Measurements from ENCODE around the gene IFNLR1. TPM values are rescaled to one million over a fixed set of nuclear protein-coding genes. Genes with fewer than 3 reads are reported as not detected.

Gene IFNLR1
- total RNA-seq, 2 donors from 2014 or later = 0.14 TPM; not detected in 1

DNA sequence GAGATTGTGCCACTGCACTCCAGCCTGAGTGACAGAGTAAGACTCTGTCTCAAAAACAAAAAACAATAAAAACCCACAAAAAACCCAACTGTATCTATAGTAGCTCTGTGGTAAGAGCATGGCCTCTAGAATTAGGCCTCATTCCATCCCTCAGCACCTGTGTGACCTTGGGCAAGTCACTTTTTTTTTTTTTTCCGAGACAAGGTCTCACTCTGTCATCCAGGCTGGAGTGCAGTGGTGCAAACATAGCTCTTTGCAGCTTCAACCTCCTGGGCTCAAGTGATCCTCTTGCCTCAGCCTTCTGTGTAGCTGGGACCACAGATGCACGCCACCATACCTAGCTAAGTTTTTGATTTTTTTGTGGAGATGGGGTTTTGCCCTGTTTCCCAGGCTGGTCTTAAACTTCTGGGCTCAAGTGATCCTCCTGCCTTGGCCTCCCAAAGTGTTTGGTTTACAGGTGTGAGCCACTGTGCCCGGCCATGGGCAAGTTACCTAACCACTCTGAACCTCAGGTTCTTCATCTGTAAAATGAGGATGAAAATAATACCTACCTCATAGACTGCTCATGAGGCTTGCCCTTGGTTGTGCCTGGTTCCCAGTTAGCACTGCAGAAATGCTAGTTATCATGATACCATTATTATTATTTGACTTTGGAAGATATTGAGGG lies 59.8 kb downstream of the IFNLR1 start:
- H3K27ac ChIP-seq = no peak overlapping the region
- no peaks in the 10 kb centered on the region for H3K36me3 ChIP-seq
- no peak for ATAC-seq (ENCODE audit: insufficient number of reproducible peaks, low FRiP score, low read depth)
- TF ChIP-seq, protein P1, sequence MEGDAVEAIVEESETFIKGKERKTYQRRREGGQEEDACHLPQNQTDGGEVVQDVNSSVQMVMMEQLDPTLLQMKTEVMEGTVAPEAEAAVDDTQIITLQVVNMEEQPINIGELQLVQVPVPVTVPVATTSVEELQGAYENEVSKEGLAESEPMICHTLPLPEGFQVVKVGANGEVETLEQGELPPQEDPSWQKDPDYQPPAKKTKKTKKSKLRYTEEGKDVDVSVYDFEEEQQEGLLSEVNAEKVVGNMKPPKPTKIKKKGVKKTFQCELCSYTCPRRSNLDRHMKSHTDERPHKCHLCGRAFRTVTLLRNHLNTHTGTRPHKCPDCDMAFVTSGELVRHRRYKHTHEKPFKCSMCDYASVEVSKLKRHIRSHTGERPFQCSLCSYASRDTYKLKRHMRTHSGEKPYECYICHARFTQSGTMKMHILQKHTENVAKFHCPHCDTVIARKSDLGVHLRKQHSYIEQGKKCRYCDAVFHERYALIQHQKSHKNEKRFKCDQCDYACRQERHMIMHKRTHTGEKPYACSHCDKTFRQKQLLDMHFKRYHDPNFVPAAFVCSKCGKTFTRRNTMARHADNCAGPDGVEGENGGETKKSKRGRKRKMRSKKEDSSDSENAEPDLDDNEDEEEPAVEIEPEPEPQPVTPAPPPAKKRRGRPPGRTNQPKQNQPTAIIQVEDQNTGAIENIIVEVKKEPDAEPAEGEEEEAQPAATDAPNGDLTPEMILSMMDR (IDR thresholded peaks at IDR 0.05) = no peak
- DNase-seq (ENCODE audit: low spot score) = no peak
- H3K4me3 ChIP-seq = no peak overlapping the region
- peaks cover 0 to 7% of the 10 kb centered on the region in 2 donors for H3K4me1 ChIP-seq (ENCODE audit: control insufficient read depth in 1 of 2, low read depth in 2 of 2)
- H3K9me3 ChIP-seq = peaks cover 10% of the 10 kb centered on the region
- H3K27me3 ChIP-seq (replicated peaks; ENCODE audit: insufficient read depth) = no peaks in the 10 kb centered on the region

DNA sequence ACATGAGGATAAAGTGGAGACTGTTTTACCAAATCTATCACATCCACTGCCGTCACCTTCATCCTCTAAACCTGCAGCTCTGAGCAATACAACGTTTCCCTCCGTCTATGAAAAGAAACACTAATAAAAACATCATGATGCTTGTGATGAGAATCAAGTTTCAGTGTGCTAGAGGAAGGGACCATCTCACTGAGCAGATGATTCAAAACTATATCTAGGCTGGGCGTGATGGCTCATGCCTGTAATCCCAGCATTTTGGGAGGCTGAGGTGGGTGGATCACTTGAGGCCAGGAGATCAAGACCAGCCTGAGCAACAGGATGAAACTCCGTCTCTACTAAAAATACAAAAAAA lies 60.4 kb downstream of the IFNLR1 start:
- Histone ChIP-seq H3K9me3 (peaks cover 10% of the 10 kb centered on the region), H3K4me1 (ENCODE audit: control insufficient read depth in 1 of 2, low read depth in 2 of 2) (peaks cover 0 to 7% of the 10 kb centered on the region in 2 donors), H3K27ac (no peak overlapping the region), H3K4me3 (no peak overlapping the region), H3K27me3 (replicated peaks; ENCODE audit: insufficient read depth) (no peaks in the 10 kb centered on the region), H3K36me3 (no peaks in the 10 kb centered on the region)
- no peak for ATAC-seq (ENCODE audit: insufficient number of reproducible peaks, low FRiP score, low read depth)
- no peak for DNase-seq (ENCODE audit: low spot score)
- TF ChIP-seq, protein P1 (IDR thresholded peaks at IDR 0.05) = no peak

DNA sequence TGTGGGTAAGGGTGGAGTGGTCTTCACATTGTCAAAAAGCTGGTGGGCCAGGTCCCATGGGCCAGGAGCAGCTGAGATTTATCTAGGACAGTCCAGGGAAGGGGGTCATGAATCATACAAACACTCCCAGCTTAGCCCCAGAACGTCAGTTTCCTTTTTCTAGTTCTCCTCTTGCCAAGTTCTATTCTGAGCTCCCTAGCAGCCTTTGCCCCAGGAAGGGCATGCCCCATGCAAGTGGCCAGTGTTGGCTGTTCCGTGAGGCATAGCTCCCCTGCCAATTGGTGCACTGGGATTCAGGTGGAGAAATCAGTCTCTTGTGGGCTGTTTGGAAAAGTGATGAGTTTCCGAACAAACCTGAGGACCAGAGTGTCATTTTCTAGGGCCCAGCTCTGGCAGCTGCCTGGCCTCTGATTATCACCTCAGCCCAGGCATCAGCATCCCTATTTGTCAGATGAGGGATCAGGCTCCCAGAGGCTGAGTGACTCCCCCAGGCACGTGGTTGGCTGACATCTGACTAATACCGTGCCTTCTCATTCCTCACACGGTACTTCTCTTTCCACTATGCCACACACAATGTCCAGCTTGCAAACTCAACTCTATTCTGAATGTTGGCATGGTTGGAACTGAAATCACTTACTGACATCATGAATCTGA lies 60.9 kb downstream of the IFNLR1 start:
- no peak overlapping the region for H3K27ac ChIP-seq
- TF ChIP-seq, protein P1 (IDR thresholded peaks at IDR 0.05) = no peak
- DNase-seq (ENCODE audit: low spot score) = no peak
- H3K36me3 ChIP-seq = no peaks in the 10 kb centered on the region
- no peaks in the 10 kb centered on the region for H3K27me3 ChIP-seq (replicated peaks; ENCODE audit: insufficient read depth)
- no peak for ATAC-seq (ENCODE audit: insufficient number of reproducible peaks, low FRiP score, low read depth)
- peaks cover 0 to 7% of the 10 kb centered on the region in 2 donors for H3K4me1 ChIP-seq (ENCODE audit: control insufficient read depth in 1 of 2, low read depth in 2 of 2)
- H3K9me3 ChIP-seq = peaks cover 10% of the 10 kb centered on the region
- H3K4me3 ChIP-seq = no peak overlapping the region

DNA sequence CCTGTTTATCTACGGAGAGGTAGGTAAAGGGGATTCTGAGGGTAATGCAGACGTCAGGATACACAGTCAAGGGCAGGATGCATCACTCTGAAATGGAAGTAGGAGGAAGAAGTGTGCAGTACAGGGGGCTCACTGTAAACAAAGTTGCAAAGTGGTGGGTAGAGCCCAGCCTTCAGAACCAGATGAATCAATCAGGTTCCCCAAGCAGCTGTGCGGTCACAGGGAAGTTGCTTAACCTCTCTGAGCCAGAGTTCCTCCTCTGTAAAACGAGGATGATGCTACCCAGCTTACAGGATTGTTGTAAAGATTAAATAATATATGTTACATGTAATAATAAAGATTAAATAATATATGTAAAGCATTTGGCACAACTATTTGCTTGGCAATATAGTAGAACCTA lies 61.6 kb downstream of the IFNLR1 start:
- peaks cover 5% of the 10 kb centered on the region for H3K9me3 ChIP-seq
- no peak for DNase-seq (ENCODE audit: low spot score)
- no peak overlapping the region for H3K4me3 ChIP-seq
- no peak for ATAC-seq (ENCODE audit: insufficient number of reproducible peaks, low FRiP score, low read depth)
- peaks cover 0 to 9% of the 10 kb centered on the region in 2 donors for H3K4me1 ChIP-seq (ENCODE audit: control insufficient read depth in 1 of 2, low read depth in 2 of 2)
- H3K36me3 ChIP-seq = no peaks in the 10 kb centered on the region
- no peaks in the 10 kb centered on the region for H3K27me3 ChIP-seq (replicated peaks; ENCODE audit: insufficient read depth)
- TF ChIP-seq, protein P1 (IDR thresholded peaks at IDR 0.05) = no peak
- no peak overlapping the region for H3K27ac ChIP-seq

DNA sequence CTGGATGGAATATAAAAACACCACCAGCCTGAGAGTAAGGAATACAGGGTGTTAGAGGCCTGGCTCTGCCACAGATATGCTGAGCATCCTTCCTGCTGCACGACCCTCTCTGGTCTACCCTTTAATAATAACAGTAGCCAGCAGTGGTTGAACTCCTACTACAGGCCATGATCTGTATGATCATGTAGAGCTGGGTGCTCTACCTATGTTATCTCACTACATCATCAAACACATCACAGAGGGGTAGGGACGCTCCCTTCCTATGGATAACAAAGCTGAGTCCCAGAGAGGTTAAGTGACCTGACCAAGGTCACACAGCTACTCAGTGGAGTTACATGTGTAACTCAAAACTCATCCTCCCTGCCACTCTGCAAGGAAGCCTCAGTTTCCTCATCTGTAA lies 62.1 kb downstream of the IFNLR1 start:
- DNase-seq (ENCODE audit: low spot score) = no peak
- H3K4me3 ChIP-seq = no peak overlapping the region
- TF ChIP-seq, protein P1 (IDR thresholded peaks at IDR 0.05) = no peak

More for the DNA sequence above, 62.1 kb downstream of the IFNLR1 start:
- Histone ChIP-seq H3K4me1 (ENCODE audit: control insufficient read depth in 1 of 2, low read depth in 2 of 2) (peaks cover 0 to 14% of the 10 kb centered on the region in 2 donors), H3K9me3 (peaks cover under 1% of the 10 kb centered on the region), H3K27me3 (replicated peaks; ENCODE audit: insufficient read depth) (no peaks in the 10 kb centered on the region), H3K27ac (no peak overlapping the region), H3K36me3 (no peaks in the 10 kb centered on the region)
- ATAC-seq (ENCODE audit: insufficient number of reproducible peaks, low FRiP score, low read depth) = no peak
